ENCODE results near the gene LPP.
A peak's percentile ranks its signal among the peaks of the same experiment; 100 is the strongest.

The LPP gene

GRCh38 chr3:188154014-188154808 is at the start of gene LPP:
Gene LPP (plus strand): TSS chr3:188154157. CDS start chr3:188406121, 251,964 bp downstream.
- no peaks in the 10 kb centered on the region for H3K9me3 ChIP-seq (ENCODE audit: severe bottlenecking)
- no peaks in the 10 kb centered on the region for H3K27me3 ChIP-seq (ENCODE audit: insufficient read depth, poor library complexity, severe bottlenecking)
- peak within 1 kb of the TSS; percentile 73 for H3K27ac ChIP-seq (ENCODE audit: poor library complexity, severe bottlenecking)
- TF ChIP-seq CTCF (IDR thresholded peaks at IDR 0.05; ENCODE audit: poor library complexity, severe bottlenecking): no peak
- H3K36me3 ChIP-seq (ENCODE audit: low read depth): no peaks in the 10 kb centered on the region
- H3K4me3 ChIP-seq (ENCODE audit: severe bottlenecking): peak within 1 kb of the TSS; percentile 72
- H3K4me1 ChIP-seq (ENCODE audit: insufficient read depth, poor library complexity, severe bottlenecking): peaks cover 3% of the 10 kb centered on the region
- peak; percentile 75 for ATAC-seq (ENCODE audit: low read depth)
- DNase-seq (ENCODE audit: low spot score): peak; percentile 71

GRCh38 chr3:188106006-188106405 is 48.0 kb upstream of the LPP start:
- ATAC-seq (ENCODE audit: low read depth) (no peak), DNase-seq (ENCODE audit: low spot score) (no peak)
- no peak overlapping the region for H3K4me3 ChIP-seq (ENCODE audit: severe bottlenecking)
- H3K27ac ChIP-seq (ENCODE audit: poor library complexity, severe bottlenecking): no peak overlapping the region
- H3K4me1 ChIP-seq (ENCODE audit: insufficient read depth, poor library complexity, severe bottlenecking): no peaks in the 10 kb centered on the region
- no peaks in the 10 kb centered on the region for H3K27me3 ChIP-seq (ENCODE audit: insufficient read depth, poor library complexity, severe bottlenecking)
- no peaks in the 10 kb centered on the region for H3K36me3 ChIP-seq (ENCODE audit: low read depth)
- TF ChIP-seq CTCF (IDR thresholded peaks at IDR 0.05; ENCODE audit: poor library complexity, severe bottlenecking): no peak
- H3K9me3 ChIP-seq (ENCODE audit: severe bottlenecking): no peaks in the 10 kb centered on the region

- ATAC-seq (ENCODE audit: low read depth): no peak
- Histone ChIP-seq H3K27me3 (ENCODE audit: insufficient read depth, poor library complexity, severe bottlenecking) (no peaks in the 10 kb centered on the region), H3K4me1 (ENCODE audit: insufficient read depth, poor library complexity, severe bottlenecking) (no peaks in the 10 kb centered on the region), H3K36me3 (ENCODE audit: low read depth) (no peaks in the 10 kb centered on the region), H3K4me3 (ENCODE audit: severe bottlenecking) (no peak overlapping the region), H3K27ac (ENCODE audit: poor library complexity, severe bottlenecking) (no peak overlapping the region), H3K9me3 (ENCODE audit: severe bottlenecking) (no peaks in the 10 kb centered on the region)
- no peak for TF ChIP-seq CTCF (IDR thresholded peaks at IDR 0.05; ENCODE audit: poor library complexity, severe bottlenecking)
- no peak for DNase-seq (ENCODE audit: low spot score)
Observed at GRCh38 chr3:188106454-188106853, 47.5 kb upstream of the LPP start.

- H3K9me3 ChIP-seq (ENCODE audit: severe bottlenecking): no peaks in the 10 kb centered on the region
- H3K36me3 ChIP-seq (ENCODE audit: low read depth): no peaks in the 10 kb centered on the region
- H3K27ac ChIP-seq (ENCODE audit: poor library complexity, severe bottlenecking): no peak overlapping the region
- H3K4me1 ChIP-seq (ENCODE audit: insufficient read depth, poor library complexity, severe bottlenecking): no peaks in the 10 kb centered on the region
- no peak for DNase-seq (ENCODE audit: low spot score)
- no peak for ATAC-seq (ENCODE audit: low read depth)
- H3K4me3 ChIP-seq (ENCODE audit: severe bottlenecking): no peak overlapping the region
- H3K27me3 ChIP-seq (ENCODE audit: insufficient read depth, poor library complexity, severe bottlenecking): no peaks in the 10 kb centered on the region
- no peak for TF ChIP-seq CTCF (IDR thresholded peaks at IDR 0.05; ENCODE audit: poor library complexity, severe bottlenecking)
Observed at GRCh38 chr3:188106887-188107830, 46.8 kb upstream of the LPP start.
